GM15510 (cell line): Measurements from ENCODE around the gene IL2RA.

Experiments used
- POLR2A ChIP-seq: IDR thresholded peaks from 3 replicates; pipeline ENCODE4 v1.6.1; 2011; ENCODE audit warnings: borderline replicate concordance; ENCODE audit not compliant: insufficient read length; ENCODE audit errors: extremely low read depth

Gene IL2RA

DNA sequence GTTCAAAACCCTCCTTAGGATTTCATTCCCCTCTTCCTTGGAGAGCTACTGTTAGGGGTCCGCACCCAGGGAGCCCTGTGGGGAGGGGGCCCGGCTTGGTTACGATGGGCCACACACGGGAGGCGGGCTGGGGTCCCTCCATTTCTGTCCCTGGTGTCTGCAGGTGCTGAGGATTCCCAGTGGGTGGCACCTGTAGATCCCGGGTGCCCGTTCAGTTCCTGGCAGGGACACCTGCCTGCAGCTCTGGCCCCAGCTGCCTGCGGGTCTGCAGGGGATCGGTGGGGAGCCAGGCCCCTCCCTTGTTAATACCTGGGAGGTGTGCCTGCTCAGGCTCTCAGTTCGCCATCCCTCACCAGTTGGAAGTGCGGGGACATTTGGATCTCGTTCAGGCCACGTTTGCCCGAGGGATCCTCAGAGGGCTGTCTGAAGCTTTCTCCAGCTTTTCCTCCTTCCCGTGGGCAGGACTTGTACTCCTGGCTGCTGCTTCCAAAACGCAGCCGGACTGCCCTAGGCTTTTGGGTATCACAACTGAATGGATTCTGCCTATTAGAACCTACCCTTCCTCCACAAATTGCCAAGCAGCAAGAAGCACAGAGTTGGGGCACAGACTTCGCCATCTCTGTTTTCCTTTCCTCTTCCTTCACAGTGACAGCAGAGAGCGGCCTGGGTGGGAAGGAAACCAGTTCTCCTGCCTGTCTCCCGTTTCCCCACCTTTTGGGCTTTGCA, 62.6 kb downstream of the IL2RA start:
- TF ChIP-seq POLR2A, result no peak

DNA sequence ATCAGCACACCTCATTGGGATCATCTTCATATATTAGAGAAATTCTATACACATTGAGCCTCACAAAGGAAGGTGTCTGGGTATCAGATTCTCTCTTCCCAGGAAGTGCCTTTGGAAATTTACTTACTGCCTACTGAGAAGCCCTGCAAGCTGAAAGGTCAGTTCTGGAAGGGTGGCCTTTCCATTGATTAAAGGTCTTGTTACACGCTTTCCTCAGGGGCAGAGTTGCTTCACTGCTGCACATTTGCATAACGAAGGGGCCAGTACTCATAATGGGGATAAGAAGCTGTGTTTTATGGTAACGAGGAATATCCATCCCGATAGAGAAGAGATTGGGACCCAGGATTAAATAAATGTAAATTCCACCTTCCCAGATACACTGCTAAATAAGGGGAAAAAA, 65.5 kb downstream of the IL2RA start:
- TF ChIP-seq POLR2A, result no peak

- no peak for TF ChIP-seq POLR2A
These were observed 69.8 kb downstream of the IL2RA start for GRCh38 chr10:5992398-5992797.

DNA sequence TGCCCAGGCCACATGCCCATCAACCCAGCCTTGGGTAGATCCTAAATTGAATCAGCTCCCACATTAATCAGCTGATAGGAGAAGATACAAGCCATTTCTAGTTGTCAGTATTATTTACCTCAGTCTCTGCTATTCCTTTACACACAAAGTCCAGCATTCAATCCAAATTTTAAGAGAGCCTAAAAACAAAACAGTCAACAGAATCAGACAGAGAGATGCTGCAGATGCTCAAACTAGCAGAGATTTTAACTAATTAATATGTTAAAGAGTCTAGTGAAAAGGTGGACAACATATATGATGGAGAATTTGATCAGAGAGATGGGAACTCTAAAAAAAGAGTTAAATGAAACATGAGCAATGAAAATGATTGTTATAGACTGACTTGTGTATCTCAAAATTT, 70.5 kb downstream of the IL2RA start:
- no peak for TF ChIP-seq POLR2A

DNA sequence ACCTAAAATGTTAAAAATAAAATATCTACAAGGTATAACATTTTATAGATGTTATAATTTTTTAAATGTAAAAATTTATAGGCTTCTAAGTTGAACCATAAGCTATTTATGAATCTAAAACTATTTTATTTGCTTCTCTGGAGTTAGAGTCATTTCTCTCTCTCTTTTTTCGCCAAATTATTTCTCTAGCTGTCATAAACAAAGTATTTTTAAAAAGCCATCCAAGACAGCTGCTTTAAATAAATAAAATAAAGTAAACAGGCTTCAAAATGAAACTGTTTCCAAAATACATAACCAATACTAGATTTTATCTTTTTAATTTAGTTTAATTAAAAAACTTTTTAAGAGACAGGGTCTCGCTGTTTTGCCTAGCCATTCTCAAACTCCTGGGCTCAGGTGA, 72.4 kb downstream of the IL2RA start:
- TF ChIP-seq POLR2A, result no peak

GRCh38 chr10:5988336-5988920, 73.7 kb downstream of the IL2RA start:
- TF ChIP-seq POLR2A, result no peak

GRCh38 chr10:5987747-5988146, 74.4 kb downstream of the IL2RA start:
- no peak for TF ChIP-seq POLR2A

- TF ChIP-seq POLR2A, result no peak
These were observed 77.1 kb downstream of the IL2RA start for GRCh38 chr10:5985029-5985428.

DNA sequence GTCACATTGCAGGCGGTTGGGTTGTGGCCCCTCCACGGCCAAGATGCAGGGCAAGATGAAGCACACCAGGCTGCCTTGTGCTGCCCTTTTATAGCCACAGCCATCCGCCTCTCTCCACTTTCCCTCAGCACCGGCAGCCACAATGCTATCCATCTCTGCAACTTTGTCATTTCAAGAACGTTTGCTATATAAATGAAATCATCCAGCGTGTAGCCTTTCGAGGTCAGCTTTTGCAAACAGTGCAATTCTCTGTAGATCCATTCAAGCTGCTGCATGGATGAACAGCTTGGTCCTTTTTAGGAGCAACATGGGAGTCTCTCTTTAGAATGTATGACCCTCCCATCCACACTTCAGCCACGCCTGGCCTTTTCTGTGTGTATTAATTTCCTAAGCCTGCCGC, 78.4 kb downstream of the IL2RA start:
- TF ChIP-seq POLR2A, result no peak

DNA sequence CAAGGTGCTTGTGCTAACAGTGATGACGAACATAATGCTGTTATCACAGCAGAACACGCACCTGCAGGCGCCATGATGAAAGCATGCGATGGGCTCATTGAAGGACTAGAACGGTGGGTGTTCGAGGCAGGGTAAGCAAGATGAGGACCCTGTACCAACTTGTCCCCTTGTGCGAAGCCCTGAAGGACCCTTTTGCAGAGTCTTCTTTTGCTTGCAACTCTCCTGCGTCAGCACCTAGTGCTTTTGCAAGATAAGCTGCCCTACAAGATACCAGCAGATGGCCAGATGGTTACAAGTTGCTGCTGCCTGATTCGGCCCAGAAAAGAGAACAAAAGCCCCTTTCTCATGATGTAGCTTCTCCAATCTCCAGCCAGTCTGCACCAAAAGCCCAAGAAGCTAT, 80.6 kb downstream of the IL2RA start:
- no peak for TF ChIP-seq POLR2A

GRCh38 chr10:5978230-5978489, 84.0 kb downstream of the IL2RA start:
- no peak for TF ChIP-seq POLR2A

GRCh38 chr10:5977471-5978229, 84.5 kb downstream of the IL2RA start, which contains the start of gene IL15RA:
Gene IL15RA, minus strand, starts transcription at chr10:5977543. Its CDS starts 51 bp downstream, at chr10:5977492.
- TF ChIP-seq POLR2A, result peak; percentile 22

DNA sequence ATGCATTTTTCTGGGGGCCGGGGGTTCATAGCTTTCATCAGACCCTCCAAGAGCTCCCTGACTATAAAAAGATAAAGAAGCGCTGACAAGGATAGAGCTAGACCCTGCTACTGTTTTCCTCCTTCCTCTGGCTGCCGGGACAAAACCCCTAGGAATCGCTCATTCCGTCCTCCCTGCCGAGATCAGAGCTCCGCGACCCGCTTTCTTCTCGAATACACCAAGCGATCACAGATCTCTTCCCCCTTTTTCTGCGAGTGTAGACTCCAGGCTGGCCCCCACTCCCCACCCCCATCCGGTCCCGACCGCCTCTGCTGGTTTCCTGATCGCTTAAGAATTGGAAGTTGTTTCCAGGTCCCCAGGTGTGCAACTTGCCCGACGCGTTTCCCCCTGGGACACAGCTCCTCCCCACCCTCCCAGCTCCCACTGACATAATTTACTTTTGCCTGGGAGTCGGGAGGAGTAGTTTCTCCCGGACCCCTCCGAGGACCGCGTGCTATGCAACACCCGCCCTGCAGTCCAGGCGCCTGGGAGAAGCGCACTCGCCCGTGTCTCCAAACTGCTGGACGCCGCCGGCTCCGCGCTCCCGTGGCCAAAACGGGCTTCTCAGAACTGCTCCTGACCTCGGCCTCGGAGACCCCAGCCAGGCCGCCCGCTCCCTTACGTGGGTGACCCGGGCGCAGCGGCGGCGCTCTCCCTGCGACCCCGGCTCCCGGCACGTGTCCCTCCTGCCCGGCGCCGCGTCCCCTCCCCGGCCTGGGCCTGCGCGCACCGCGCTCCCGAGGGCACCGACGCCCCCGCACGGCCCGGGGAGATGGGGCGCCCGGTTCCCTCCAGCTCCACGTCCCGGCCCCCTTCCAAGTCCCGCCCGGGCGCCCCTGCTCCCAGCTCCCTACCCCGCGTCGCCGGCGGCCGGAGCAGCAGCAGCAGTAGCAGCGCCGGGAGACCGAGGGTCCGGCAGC, 85.4 kb downstream of the IL2RA start:
- TF ChIP-seq POLR2A, result no peak

DNA sequence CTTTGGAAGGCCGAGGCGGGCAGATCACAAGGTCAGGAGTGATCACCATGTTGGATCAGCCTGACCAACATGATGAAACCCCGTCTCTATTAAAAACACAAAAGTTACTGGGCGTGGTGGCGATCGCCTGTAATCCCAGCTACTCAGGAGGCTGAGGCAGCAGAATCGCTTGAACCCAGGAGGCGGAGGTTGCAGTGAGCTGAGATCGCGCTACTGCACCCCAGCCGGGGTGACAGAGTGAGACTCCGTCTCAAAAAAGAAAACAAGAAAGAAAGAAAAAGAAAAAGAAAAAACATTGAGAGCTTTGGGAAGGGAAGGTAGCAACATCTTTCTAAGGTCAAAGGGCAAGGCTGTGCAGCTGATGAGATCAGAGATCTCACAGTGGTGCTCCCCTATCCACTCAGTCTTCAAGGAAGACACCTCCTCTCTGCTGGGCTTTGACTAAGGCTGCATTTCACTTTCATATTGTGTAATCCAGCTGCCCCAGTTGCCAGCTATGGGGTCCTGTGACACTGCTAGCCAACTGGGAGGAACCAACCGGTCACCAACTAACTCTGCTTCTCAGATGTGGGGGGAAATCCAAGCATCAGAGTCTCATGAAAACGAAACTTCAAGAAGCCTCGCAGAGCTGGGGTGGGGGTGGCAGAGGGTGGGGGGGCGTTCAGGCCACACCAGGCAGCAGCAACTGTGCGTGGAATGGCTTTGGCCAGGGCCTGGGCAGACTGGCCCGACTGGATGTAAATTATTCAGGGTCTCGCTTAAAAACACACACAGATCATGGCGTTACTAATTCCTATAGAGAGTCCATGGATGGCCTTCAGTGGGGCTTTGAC, 86.3 kb downstream of the IL2RA start:
- TF ChIP-seq POLR2A, result no peak

- no peak for TF ChIP-seq POLR2A
These were observed 89.1 kb downstream of the IL2RA start for GRCh38 chr10:5973069-5973468.

DNA sequence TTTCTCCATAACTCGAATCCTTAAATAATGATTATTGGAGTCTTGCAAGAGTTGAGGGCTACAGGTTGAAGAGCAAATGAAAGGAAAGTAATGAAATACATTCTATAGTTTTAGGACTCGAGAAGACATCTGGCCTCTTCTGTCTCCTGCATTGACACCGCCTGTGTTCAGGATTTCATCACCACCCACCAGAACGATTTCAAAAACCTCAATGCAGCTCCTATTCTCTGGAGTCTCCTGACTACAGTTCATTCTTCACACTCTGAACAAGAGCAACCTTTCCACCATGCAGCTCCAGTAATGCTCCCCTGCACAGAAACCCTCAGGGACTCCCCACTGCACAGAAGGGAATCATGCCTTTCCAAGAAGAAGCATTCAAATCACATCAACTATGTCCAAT, 90.3 kb downstream of the IL2RA start:
- TF ChIP-seq POLR2A, result no peak
